HCT116 (cell line): ENCODE measurements around the gene GPC1. TPM values are rescaled to one million over a fixed set of nuclear protein-coding genes. Genes with fewer than 3 reads are reported as not detected.

Experiments used
- ATAC-seq: fragments of 200-7000 bp; cut with Tn5 transposase; 2 replicates; pipeline ENCODE4 v1.9.1; 2020; ENCODE audit warnings: mild to moderate bottlenecking, moderate library complexity
- BruUV-seq: library from RNA; stranded (reverse); fragments of 400-500 nt; replicated peaks from 2 replicates; lab custom pipeline; 2021; lab: Mats Ljungman, UMichigan
- CTCF ChIA-PET: fragments of 300-600 bp; sonication (Branson Sonifier 250); formaldehyde crosslinking; loops from one replicate; lab custom pipeline; 2021; ENCODE audit warnings: antibody characterized with exemption; lab: Charles Lee
- POLR2A ChIA-PET: fragments of 300-600, 350-600 bp; sonication (Branson Sonifier 250); formaldehyde crosslinking; loops from one replicate; lab custom pipeline; 2021; ENCODE audit warnings: antibody characterized with exemption; lab: Charles Lee
- RAD21 ChIA-PET, 2 experiments: fragments of 300-600 bp; sonication (Branson Sonifier 250); formaldehyde crosslinking; loops; one replicate each; lab custom pipeline; 2023; ENCODE audit warnings: low total read pairs in 2 of 2; ENCODE audit not compliant: uncharacterized antibody in 2 of 2, unreplicated experiment in 2 of 2, low non-redundant PET in 1 of 2; lab: Charles Lee
- DNase-seq: peaks from one replicate; pipeline ENCODE4 v3.0.0-alpha.2; 2010; ENCODE audit warnings: low read depth, low spot score
- H2AFZ ChIP-seq: fragments of 200-600 bp; shearing (Covaris generic), sonication (generic); 2 replicates; pipeline ENCODE4 v1.6.1; 2017; ENCODE audit warnings: low read depth, mixed run types, mixed read lengths, antibody characterized with exemption, low read length; ENCODE audit not compliant: poor library complexity, severe bottlenecking
- H3K27ac ChIP-seq: 2 replicates; pipeline ENCODE4 v1.5.1; 2012; ENCODE audit warnings: low read depth, low read length
- H3K27me3 ChIP-seq: fragments of 200-600 bp; sonication (generic); 2 replicates; pipeline ENCODE4 v1.6.1; 2016; ENCODE audit warnings: mixed run types, low read length, mixed read lengths; ENCODE audit not compliant: insufficient read depth
- H3K36me3 ChIP-seq, 2 experiments: fragments of 200-500 bp in 1 of 2; fragments of 200-600 bp in 1 of 2; sonication (Bioruptor generic) in 1 of 2; sonication (generic) in 1 of 2; 2 replicates each; pipeline versions ENCODE4 v1.5.1 to v1.6.1; 2014 to 2016; ENCODE audit warnings: low read length in 2 of 2, inconsistent platforms in 1 of 2, mixed read lengths in 1 of 2, mixed run types in 1 of 2; ENCODE audit not compliant: insufficient read depth in 2 of 2, control insufficient read depth in 1 of 2
- H3K4me1 ChIP-seq, 2 experiments: fragments of 200-600 bp in 1 of 2; sonication (generic) in 1 of 2; 2 replicates each; pipeline versions ENCODE4 v1.5.1 to v1.6.1; 2012 to 2017; ENCODE audit warnings: low read length in 2 of 2, inconsistent platforms in 1 of 2, mild to moderate bottlenecking in 1 of 2, mixed read lengths in 1 of 2, mixed run types in 1 of 2, moderate library complexity in 1 of 2; ENCODE audit not compliant: insufficient read depth in 2 of 2, control insufficient read depth in 1 of 2
- H3K4me2 ChIP-seq: fragments of 200-600 bp; sonication (generic); 2 replicates; pipeline ENCODE4 v1.6.1; 2017; ENCODE audit warnings: mixed run types, low read length, mixed read lengths
- H3K4me3 ChIP-seq, 2 experiments: fragments of 200-600 bp in 1 of 2; sonication (generic) in 1 of 2; replicated peaks in 1 of 2; 2 replicates each; pipeline ENCODE4 v1.5.1; 2011 to 2016; ENCODE audit warnings: low read length in 2 of 2, control low read depth in 1 of 2, low read depth in 1 of 2, mild to moderate bottlenecking in 1 of 2, mixed read lengths in 1 of 2, mixed run types in 1 of 2
- H3K79me2 ChIP-seq: fragments of 200-600 bp; sonication (generic); 2 replicates; pipeline ENCODE4 v1.6.1; 2017; ENCODE audit warnings: mild to moderate bottlenecking, mixed run types, low read length, moderate library complexity, mixed read lengths; ENCODE audit not compliant: insufficient read depth
- H3K9ac ChIP-seq: fragments of 200-600 bp; sonication (generic); 2 replicates; pipeline ENCODE4 v1.6.1; 2016; ENCODE audit warnings: low read length, mixed read lengths
- H3K9me2 ChIP-seq: fragments of 200-600 bp; sonication (generic), shearing (Covaris generic); 2 replicates; pipeline ENCODE4 v1.6.1; 2017; ENCODE audit warnings: mixed run types, mild to moderate bottlenecking, moderate library complexity; ENCODE audit not compliant: insufficient read depth
- H3K9me3 ChIP-seq, 2 experiments: fragments of 200-500 bp in 1 of 2; fragments of 200-600 bp in 1 of 2; sonication (Bioruptor generic) in 1 of 2; sonication (generic) in 1 of 2; 2 replicates each; pipeline ENCODE4 v1.6.1; 2014 to 2017; ENCODE audit warnings: low read length in 2 of 2, mixed read lengths in 2 of 2, inconsistent platforms in 1 of 2, low read depth in 1 of 2, mild to moderate bottlenecking in 1 of 2, mixed run types in 1 of 2, moderate library complexity in 1 of 2; ENCODE audit not compliant: control insufficient read depth in 1 of 2, insufficient read depth in 1 of 2
- H4K20me1 ChIP-seq: fragments of 200-600 bp; sonication (generic), shearing (Covaris generic); 2 replicates; pipeline ENCODE4 v1.6.1; 2017; ENCODE audit warnings: mixed run types, mild to moderate bottlenecking, moderate library complexity; ENCODE audit not compliant: insufficient read depth
- EGR1 ChIP-seq: IDR thresholded peaks from 2 replicates; pipeline ENCODE4 v1.6.1; 2012; ENCODE audit warnings: low read depth
- EZH2 ChIP-seq: fragments of 200-600 bp; sonication (generic); IDR thresholded peaks from 2 replicates; pipeline ENCODE4 v1.6.1; 2017; ENCODE audit warnings: antibody characterized with exemption, mixed run types
- JUND ChIP-seq: IDR thresholded peaks from 2 replicates; pipeline ENCODE4 v1.6.1; 2012
- POLR2A ChIP-seq: IDR thresholded peaks from 2 replicates; pipeline ENCODE4 v1.7.0; 2011; ENCODE audit warnings: borderline replicate concordance; ENCODE audit not compliant: insufficient read depth, insufficient read length; ENCODE audit errors: extremely low read depth
- RAD21 ChIP-seq: IDR thresholded peaks from 2 replicates; pipeline ENCODE4 v1.6.1; 2012; ENCODE audit warnings: low read depth, mild to moderate bottlenecking
- SIN3A ChIP-seq: IDR thresholded peaks from 2 replicates; pipeline ENCODE4 v1.6.1; 2012; ENCODE audit warnings: low read depth
- SP1 ChIP-seq: IDR thresholded peaks from 2 replicates; pipeline ENCODE4 v1.6.1; 2012; ENCODE audit warnings: low read depth
- YY1 ChIP-seq: IDR thresholded peaks from 2 replicates; pipeline ENCODE4 v1.6.1; 2011; ENCODE audit warnings: low read length, low read depth, moderate library complexity, mild to moderate bottlenecking; ENCODE audit not compliant: insufficient replicate concordance; ENCODE audit errors: extremely low read depth
- ZBTB33 ChIP-seq: IDR thresholded peaks from 2 replicates; pipeline ENCODE4 v1.6.1; 2011; ENCODE audit warnings: mild to moderate bottlenecking, low read length, moderate library complexity; ENCODE audit not compliant: insufficient replicate concordance; ENCODE audit errors: extremely low read depth
- ZNF274 ChIP-seq: fragments of 200-500 bp; sonication (Bioruptor generic); IDR thresholded peaks from 2 replicates; pipeline ENCODE4 v1.6.1; 2014; ENCODE audit warnings: mild to moderate bottlenecking, low read depth, low read length, inconsistent platforms
- intact Hi-C: fragments of 100-400 bp; cut with micrococcal nuclease; formaldehyde crosslinking; loops from 2 replicates; pipeline ENCODE4 v1.10.0; 2022
- total RNA-seq: library from RNA; stranded (reverse); gene quantifications from one replicate; pipeline ENCODE4 v1.2.1, GENCODE V29; 2021; ENCODE audit not compliant: unreplicated experiment
- TF ChIP-seq, protein P1 (sequence below): IDR thresholded peaks from 2 replicates; pipeline ENCODE4 v1.6.1; 2012
- TF ChIP-seq, protein P2 (sequence below): IDR thresholded peaks from 2 replicates; pipeline ENCODE4 v1.6.1; 2012; ENCODE audit warnings: low read depth

Gene GPC1
- total RNA-seq, 1 experiment from 2014 or later: 79.1 TPM

DNA sequence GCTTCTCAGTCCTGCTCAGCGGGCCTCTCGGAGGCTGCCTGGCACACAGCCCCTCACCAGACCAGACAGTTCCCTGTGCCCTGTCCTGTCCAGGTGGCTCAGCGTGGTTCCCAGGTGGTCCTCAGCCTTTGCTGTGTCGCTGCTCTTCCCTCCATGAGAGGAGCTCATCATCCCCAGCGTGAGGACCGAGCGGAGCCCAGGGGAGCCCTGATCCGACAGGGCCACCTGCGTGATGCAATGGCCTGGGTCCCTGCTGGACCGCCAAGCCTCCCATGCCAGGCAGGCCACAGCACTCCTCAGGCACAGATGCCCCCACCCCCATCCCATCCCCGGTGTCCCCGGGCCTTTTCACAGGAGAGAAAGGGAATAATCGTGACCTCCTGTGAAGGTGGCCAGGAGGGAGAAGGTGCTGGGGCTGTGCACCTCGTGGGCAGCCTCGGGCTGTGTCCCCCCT lies 4.3 kb downstream of the GPC1 start:
- TF ChIP-seq POLR2A (no peak), YY1 (no peak), SIN3A (no peak), RAD21 (no peak), ZNF274 (no peak), EGR1 (no peak), JUND (no peak), SP1 (no peak), EZH2 (no peak), ZBTB33 (no peak)
- TF ChIP-seq, protein P1, sequence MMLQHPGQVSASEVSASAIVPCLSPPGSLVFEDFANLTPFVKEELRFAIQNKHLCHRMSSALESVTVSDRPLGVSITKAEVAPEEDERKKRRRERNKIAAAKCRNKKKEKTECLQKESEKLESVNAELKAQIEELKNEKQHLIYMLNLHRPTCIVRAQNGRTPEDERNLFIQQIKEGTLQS: no peak
- TF ChIP-seq, protein P2, sequence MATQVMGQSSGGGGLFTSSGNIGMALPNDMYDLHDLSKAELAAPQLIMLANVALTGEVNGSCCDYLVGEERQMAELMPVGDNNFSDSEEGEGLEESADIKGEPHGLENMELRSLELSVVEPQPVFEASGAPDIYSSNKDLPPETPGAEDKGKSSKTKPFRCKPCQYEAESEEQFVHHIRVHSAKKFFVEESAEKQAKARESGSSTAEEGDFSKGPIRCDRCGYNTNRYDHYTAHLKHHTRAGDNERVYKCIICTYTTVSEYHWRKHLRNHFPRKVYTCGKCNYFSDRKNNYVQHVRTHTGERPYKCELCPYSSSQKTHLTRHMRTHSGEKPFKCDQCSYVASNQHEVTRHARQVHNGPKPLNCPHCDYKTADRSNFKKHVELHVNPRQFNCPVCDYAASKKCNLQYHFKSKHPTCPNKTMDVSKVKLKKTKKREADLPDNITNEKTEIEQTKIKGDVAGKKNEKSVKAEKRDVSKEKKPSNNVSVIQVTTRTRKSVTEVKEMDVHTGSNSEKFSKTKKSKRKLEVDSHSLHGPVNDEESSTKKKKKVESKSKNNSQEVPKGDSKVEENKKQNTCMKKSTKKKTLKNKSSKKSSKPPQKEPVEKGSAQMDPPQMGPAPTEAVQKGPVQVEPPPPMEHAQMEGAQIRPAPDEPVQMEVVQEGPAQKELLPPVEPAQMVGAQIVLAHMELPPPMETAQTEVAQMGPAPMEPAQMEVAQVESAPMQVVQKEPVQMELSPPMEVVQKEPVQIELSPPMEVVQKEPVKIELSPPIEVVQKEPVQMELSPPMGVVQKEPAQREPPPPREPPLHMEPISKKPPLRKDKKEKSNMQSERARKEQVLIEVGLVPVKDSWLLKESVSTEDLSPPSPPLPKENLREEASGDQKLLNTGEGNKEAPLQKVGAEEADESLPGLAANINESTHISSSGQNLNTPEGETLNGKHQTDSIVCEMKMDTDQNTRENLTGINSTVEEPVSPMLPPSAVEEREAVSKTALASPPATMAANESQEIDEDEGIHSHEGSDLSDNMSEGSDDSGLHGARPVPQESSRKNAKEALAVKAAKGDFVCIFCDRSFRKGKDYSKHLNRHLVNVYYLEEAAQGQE: no peak
- no peak overlapping the region for H3K9ac ChIP-seq
- H3K9me3 ChIP-seq: no peaks in the 10 kb centered on the region
- H3K36me3 ChIP-seq: no peaks in the 10 kb centered on the region; a peak in 1 of 4 replicates
- no TSS peak for BruUV-seq
- POLR2A ChIA-PET: no interaction called here
- peaks cover 4% of the 10 kb centered on the region; the same call in 1 of the 2 replicates for H4K20me1 ChIP-seq
- no peak overlapping the region for H3K4me3 ChIP-seq
- intact Hi-C loops: loop anchor here (5.0 to 10.0 kb wide), 2 partner anchors 145 to 187 kb away; no protein-coding TSS in a partner anchor
- no peak for ATAC-seq
- H3K9me2 ChIP-seq: no peaks in the 10 kb centered on the region
- H3K79me2 ChIP-seq: peaks cover 88% of the 10 kb centered on the region
- RAD21 ChIA-PET: interaction anchor here in 1 of 2 experiments (0.6 to 1.0 kb wide), 2 partner anchors 132 to 207 kb away, joined by 3 read pairs; no protein-coding TSS in a partner anchor
- CTCF ChIA-PET: no interaction called here
- H2AFZ ChIP-seq: no peak overlapping the region
- H3K27me3 ChIP-seq: no peaks in the 10 kb centered on the region
- DNase-seq: no peak
- no peak overlapping the region for H3K4me2 ChIP-seq
- H3K4me1 ChIP-seq: peaks cover 12 to 34% of the 10 kb centered on the region in 2 experiments
- H3K27ac ChIP-seq: no peak overlapping the region
